H1 (cell line): ENCODE results near the gene CST6. TPM values are rescaled to one million over a fixed set of nuclear protein-coding genes. Genes with fewer than 3 reads are reported as not detected.

Experiments used
- CTCF ChIA-PET: fragments of 300-600 bp; sonication (Branson Sonifier 250); formaldehyde crosslinking; loops from one replicate; lab custom pipeline; 2021; ENCODE audit not compliant: partially characterized antibody; lab: Charles Lee
- POLR2A ChIA-PET: fragments of 300-600 bp; sonication (Branson Sonifier 250); formaldehyde crosslinking; loops from one replicate; lab custom pipeline; 2021; ENCODE audit warnings: inconsistent platforms; ENCODE audit not compliant: partially characterized antibody; lab: Charles Lee
- DNase-seq, 2 experiments: peaks; one replicate each; pipeline versions ENCODE4 v3.0.0 to v3.0.0-alpha.2; 2010 to 2022; ENCODE audit warnings: low spot score in 2 of 2, low read depth in 1 of 2, mixed read lengths in 1 of 2
- FAIRE-seq: peaks from 2 replicates; lab custom pipeline; 2011; peaks lifted over from hg19 to GRCh38; lab: Jason Lieb, UNC
- H2AFZ ChIP-seq: 2 replicates; pipeline ENCODE4 v1.8.1; 2012; ENCODE audit warnings: low read length, inconsistent platforms
- H2AK5ac ChIP-seq: 2 replicates; pipeline ENCODE4 v1.6.1; 2013; ENCODE audit warnings: low read depth, low read length
- H2BK120ac ChIP-seq: replicated peaks from 2 replicates; pipeline ENCODE3; 2013; ENCODE audit warnings: low read depth, low read length, inconsistent platforms
- H2BK12ac ChIP-seq: 2 replicates; pipeline ENCODE4 v1.6.1; 2013; ENCODE audit warnings: low read depth, low read length
- H2BK15ac ChIP-seq: 2 replicates; pipeline ENCODE4 v1.6.1; 2013; ENCODE audit warnings: low read length
- H2BK20ac ChIP-seq: 2 replicates; pipeline ENCODE4 v1.6.1; 2013; ENCODE audit warnings: low read length
- H2BK5ac ChIP-seq: 2 replicates; pipeline ENCODE4 v1.6.1; 2013; ENCODE audit warnings: low read depth, low read length
- H3K14ac ChIP-seq: 2 replicates; pipeline ENCODE4 v1.6.1; 2013; ENCODE audit warnings: inconsistent platforms; ENCODE audit not compliant: insufficient read length
- H3K18ac ChIP-seq: 2 replicates; pipeline ENCODE4 v1.6.1; 2013; ENCODE audit warnings: low read length; ENCODE audit errors: extremely low read depth
- H3K23ac ChIP-seq: 2 replicates; pipeline ENCODE4 v1.6.1; 2013; ENCODE audit warnings: inconsistent platforms; ENCODE audit not compliant: insufficient read length
- H3K23me2 ChIP-seq: 2 replicates; pipeline ENCODE4 v1.6.1; 2013; ENCODE audit warnings: low read depth, low read length
- H3K27ac ChIP-seq: 2 replicates; pipeline ENCODE4 v1.6.1; 2011; ENCODE audit warnings: low read depth, low read length, inconsistent platforms
- H3K27me3 ChIP-seq, 4 experiments: replicated peaks in 1 of 4; 1 replicate in 1 of 4; 2 replicates in 3 of 4; pipeline versions ENCODE4 v1.6.1 to v1.8.1; 2011 to 2013; ENCODE audit warnings: low read length in 3 of 4, mild to moderate bottlenecking in 3 of 4, inconsistent platforms in 2 of 4, mixed read lengths in 2 of 4, moderate library complexity in 1 of 4; ENCODE audit not compliant: control insufficient read depth in 3 of 4, insufficient read depth in 3 of 4; ENCODE audit errors: extremely low read depth in 1 of 4
- H3K36me3 ChIP-seq, 4 experiments: 2 replicates each; pipeline versions ENCODE4 v1.6.1 to v1.8.1; 2011 to 2013; ENCODE audit warnings: mild to moderate bottlenecking in 4 of 4, low read length in 3 of 4, moderate library complexity in 2 of 4, control low read depth in 1 of 4, inconsistent platforms in 1 of 4; ENCODE audit not compliant: insufficient read depth in 4 of 4, control insufficient read depth in 2 of 4
- H3K4ac ChIP-seq: replicated peaks from 2 replicates; pipeline ENCODE3; 2013; ENCODE audit warnings: low read length, low read depth, mixed read lengths, inconsistent platforms; ENCODE audit not compliant: insufficient read length
- H3K4me1 ChIP-seq, 4 experiments: replicated peaks in 1 of 4; 1 replicate in 1 of 4; 2 replicates in 3 of 4; pipeline versions ENCODE4 v1.6.1 to v1.8.1; 2011 to 2013; ENCODE audit warnings: low read length in 3 of 4, inconsistent platforms in 2 of 4, mixed read lengths in 1 of 4; ENCODE audit not compliant: insufficient read depth in 4 of 4, control insufficient read depth in 3 of 4
- H3K4me2 ChIP-seq, 2 experiments: 2 replicates each; pipeline versions ENCODE4 v1.6.1 to v1.8.1; 2011 to 2013; ENCODE audit warnings: low read depth in 2 of 2, low read length in 2 of 2, control low read depth in 1 of 2, inconsistent platforms in 1 of 2, mild to moderate bottlenecking in 1 of 2; ENCODE audit not compliant: insufficient read depth in 1 of 2
- H3K4me3 ChIP-seq, 4 experiments: fragments of 200-600, 300-600 bp in 1 of 4; sonication (generic), shearing (Covaris generic), sonication (Bioruptor Twin) in 1 of 4; 2 replicates each; pipeline versions ENCODE4 v1.5.1 to v1.8.1; 2011 to 2016; ENCODE audit warnings: low read length in 4 of 4, low read depth in 3 of 4, control low read depth in 2 of 4, inconsistent platforms in 2 of 4, mild to moderate bottlenecking in 2 of 4, mixed read lengths in 1 of 4, moderate library complexity in 1 of 4; ENCODE audit not compliant: insufficient read depth in 2 of 4; ENCODE audit errors: extremely low read depth in 1 of 4
- H3K56ac ChIP-seq: replicated peaks from 2 replicates; pipeline ENCODE3; 2013; ENCODE audit warnings: low read depth, mild to moderate bottlenecking, mixed read lengths, low read length, inconsistent platforms; ENCODE audit not compliant: insufficient read length
- H3K79me1 ChIP-seq: 2 replicates; pipeline ENCODE4 v1.6.1; 2013; ENCODE audit warnings: low read depth, low read length, control low read depth
- H3K79me2 ChIP-seq, 2 experiments: 2 replicates each; pipeline versions ENCODE4 v1.6.1 to v1.8.1; 2012 to 2013; ENCODE audit warnings: low read length in 2 of 2, mild to moderate bottlenecking in 2 of 2, inconsistent platforms in 1 of 2; ENCODE audit not compliant: insufficient read depth in 2 of 2, control insufficient read depth in 1 of 2
- H3K9ac ChIP-seq, 4 experiments: replicated peaks in 1 of 4; 1 replicate in 1 of 4; 2 replicates in 3 of 4; pipeline versions ENCODE4 v1.6.1 to v1.8.1; 2011 to 2013; ENCODE audit warnings: low read depth in 3 of 4, low read length in 3 of 4, control low read depth in 2 of 4, mild to moderate bottlenecking in 2 of 4, moderate library complexity in 2 of 4, inconsistent platforms in 1 of 4; ENCODE audit errors: extremely low read depth in 1 of 4
- H3K9me3 ChIP-seq, 2 experiments: 2 replicates each; pipeline versions ENCODE4 v1.6.1 to v1.8.1; 2012 to 2013; ENCODE audit warnings: mild to moderate bottlenecking in 2 of 2, moderate library complexity in 2 of 2, control low read depth in 1 of 2, inconsistent platforms in 1 of 2, low read depth in 1 of 2, low read length in 1 of 2, mixed read lengths in 1 of 2; ENCODE audit not compliant: insufficient read depth in 2 of 2
- H4K20me1 ChIP-seq, 2 experiments: replicated peaks in 1 of 2; 2 replicates each; pipeline versions ENCODE3 to v1.8.1; 2011 to 2013; ENCODE audit warnings: inconsistent platforms in 2 of 2, low read length in 2 of 2, mild to moderate bottlenecking in 1 of 2; ENCODE audit not compliant: insufficient read depth in 2 of 2, control insufficient read depth in 1 of 2
- H4K5ac ChIP-seq: 2 replicates; pipeline ENCODE4 v1.6.1; 2013; ENCODE audit warnings: low read length, low read depth, mixed read lengths, inconsistent platforms; ENCODE audit not compliant: insufficient read length
- H4K8ac ChIP-seq: 2 replicates; pipeline ENCODE4 v1.8.0; 2013; ENCODE audit warnings: mild to moderate bottlenecking, moderate library complexity, low read length, inconsistent platforms; ENCODE audit not compliant: insufficient read depth; ENCODE audit errors: extremely low read depth
- H4K91ac ChIP-seq: replicated peaks from 2 replicates; pipeline ENCODE3; 2013; ENCODE audit warnings: low read length, mixed read lengths, inconsistent platforms; ENCODE audit not compliant: insufficient read length
- CEBPB ChIP-seq: IDR thresholded peaks from 2 replicates; pipeline ENCODE4 v1.6.1; 2012; ENCODE audit warnings: low read depth, low read length
- CREB1 ChIP-seq: IDR thresholded peaks from 2 replicates; pipeline ENCODE4 v1.6.1; 2012; ENCODE audit warnings: inconsistent platforms
- E2F6 ChIP-seq: IDR thresholded peaks from 2 replicates; pipeline ENCODE4 v1.6.1; 2012; ENCODE audit warnings: inconsistent platforms
- GABPA ChIP-seq: IDR thresholded peaks from 2 replicates; pipeline ENCODE4 v1.6.1; 2011; ENCODE audit warnings: mild to moderate bottlenecking, low read length, moderate library complexity, borderline replicate concordance; ENCODE audit not compliant: insufficient read depth
- JUN ChIP-seq: IDR thresholded peaks from 2 replicates; pipeline ENCODE4 v1.6.1; 2011; ENCODE audit warnings: low read depth, mild to moderate bottlenecking, improper control_type of control experiment, low read length
- POLR2AphosphoS5 ChIP-seq: IDR thresholded peaks from 2 replicates; pipeline ENCODE4 v1.6.1; 2011; ENCODE audit warnings: low read depth, low read length
- POU5F1 ChIP-seq: IDR thresholded peaks from 2 replicates; pipeline ENCODE4 v1.6.1; 2011; ENCODE audit warnings: low read depth, mild to moderate bottlenecking, low read length, moderate library complexity
- SIN3A ChIP-seq, 2 experiments: IDR thresholded peaks in 1 of 2; conservative IDR thresholded peaks in 1 of 2; 2 replicates each; pipeline ENCODE4 v1.6.1; 2011 to 2012; ENCODE audit warnings: low read length in 2 of 2, improper control_type of control experiment in 1 of 2, low read depth in 1 of 2, mild to moderate bottlenecking in 1 of 2
- SIRT6 ChIP-seq: IDR thresholded peaks from one replicate; pipeline ENCODE4 v1.7.1; 2012; ENCODE audit warnings: low read length, inconsistent platforms
- SIX5 ChIP-seq: IDR thresholded peaks from 2 replicates; pipeline ENCODE4 v1.6.1; 2011; ENCODE audit warnings: mild to moderate bottlenecking, low read depth, low read length
- SP2 ChIP-seq: IDR thresholded peaks from 2 replicates; pipeline ENCODE4 v1.6.1; 2012; ENCODE audit warnings: mild to moderate bottlenecking, low read length, inconsistent platforms
- SP4 ChIP-seq: IDR thresholded peaks from 2 replicates; pipeline ENCODE4 v1.6.1; 2012; ENCODE audit warnings: low read length, inconsistent platforms
- YY1 ChIP-seq: IDR thresholded peaks from 2 replicates; pipeline ENCODE4 v1.6.1; 2011; ENCODE audit warnings: low read depth, mild to moderate bottlenecking, low read length
- WGBS, 2 experiments: shearing (Covaris generic) in 1 of 2; methylation state at CpG; one replicate each; pipeline versions ENCODE4 v1.1.6 to v1.1.7; 2013 to 2015; ENCODE audit warnings: low lambda C conversion rate in 2 of 2, mixed read lengths in 2 of 2, inconsistent platforms in 1 of 2, low coverage in 1 of 2, missing lambda C conversion rate in 1 of 2; ENCODE audit not compliant: insufficient replicate concordance in 2 of 2, insufficient coverage in 1 of 2, insufficient read length in 1 of 2; ENCODE audit errors: extremely low coverage in 1 of 2, missing lambda C conversion rate in 1 of 2; 5-methylcytosine and 5-hydroxymethylcytosine counted together
- polyA plus RNA-seq, 7 experiments: library from polyadenylated mRNA; depleted of rRNA in 3 of 7; stranded (reverse) in 5 of 7; unstranded in 2 of 7; fragments of >200 nt in 5 of 7; fragments of 200-250 nt in 2 of 7; gene quantifications; 1 replicate in 5 of 7; 2 replicates in 1 of 7; 4 replicates in 1 of 7; pipeline versions ENCODE4 v1.2.1 to v1.2.3, GENCODE V29; 2011 to 2013; ENCODE audit warnings: missing spikeins in 2 of 7, mixed read lengths in 2 of 7
- total RNA-seq: library from RNA; stranded (reverse); fragmentation: NEBNext Ultra II Directional; extraction: Animal tissue kit (Norgen Biotek cat#: 25700); gene quantifications from 2 replicates; pipeline ENCODE4 v1.2.1, GENCODE V29; 2021

CST6 gene
- total and polyA plus RNA-seq, 2 of the 8 experiments (the other 6 are each of a cell fraction or from before 2014, with no cell fraction given) = 1.6 to 7.6 TPM

- Histone ChIP-seq H3K36me3 (peaks cover 0 to 17% (median 8%) of the 10 kb centered on the region in 4 experiments; a peak in 5 of 8 replicates), H3K9ac (no peak overlapping the region), H3K56ac (no peak overlapping the region), H3K23ac (no peak overlapping the region), H2BK120ac (no peak overlapping the region), H4K8ac (no peak overlapping the region), H4K5ac (no peak overlapping the region), H2BK15ac (peak overlapping the region; percentile 92; the same call in 1 of the 2 replicates), H3K27ac (no peak overlapping the region), H3K4me1 (peaks cover 0 to 21% (median 14%) of the 10 kb centered on the region in 4 experiments; a peak in 6 of 7 replicates), H2BK12ac (peak overlapping the region; percentile 60; the same call in 1 of the 2 replicates), H3K27me3 (no peaks in the 10 kb centered on the region), H3K18ac (peak overlapping the region; percentile 75), H3K9me3 (peaks cover 0 to 10% of the 10 kb centered on the region in 2 experiments; a peak in 1 of 4 replicates), H4K91ac (no peak overlapping the region), H3K14ac (no peak overlapping the region), H2BK20ac (no peak overlapping the region), H4K20me1 (peaks cover 0 to 4% of the 10 kb centered on the region in 2 experiments), H2BK5ac (no peak overlapping the region), H3K4me3 (no peak overlapping the region), H2AFZ (no peak overlapping the region), H3K79me1 (peaks cover 9% of the 10 kb centered on the region), H3K4me2 (0 out of 4 replicates have a peak overlapping the region, but pooled peaks of 1 of the 2 experiments have one; percentile 50), H2AK5ac (peak overlapping the region; percentile 67; the same call in 1 of the 2 replicates), H3K4ac (no peak overlapping the region), H3K79me2 (peaks cover 0 to 13% of the 10 kb centered on the region in 2 experiments; a peak in 1 of 4 replicates), H3K23me2 (peaks cover 6% of the 10 kb centered on the region; the same call in 1 of the 2 replicates)
- FAIRE-seq = peak; percentile 69
- POLR2A ChIA-PET = interaction anchor here (0.6 to 1.6 kb wide), 11 partner anchors 9 to 325 kb away, joined by 3 to 8 read pairs (median 3); partner anchors contain the start of gene CST6
- CTCF ChIA-PET = interaction anchor here (0.6 to 5.7 kb wide), 36 partner anchors 8 to 267 kb away, joined by 3 to 39 read pairs (median 4); partner anchors contain the start of genes BANF1, CATSPER1, CCDC85B and CST6
- WGBS, 2 experiments = 37% methylated on average over 10 of the region's 11 CpGs; no CpG with 5 or more reads in 1 of the 2 experiments
- peak; percentile 67 to 95 for DNase-seq
- TF ChIP-seq POU5F1 (no peak), CEBPB (no peak), SIX5 (no peak), GABPA (peak; percentile 37; the same call in 1 of the 2 replicates), SP4 (peak; percentile 72; the same call in 1 of the 2 replicates), SIRT6 (no peak), SP2 (no peak), POLR2AphosphoS5 (no peak), E2F6 (peak; percentile 19; the same call in 1 of the 2 replicates), CREB1 (no peak), JUN (no peak), YY1 (peak; percentile 76), SIN3A (conservative IDR thresholded peaks at IDR 0.05 in 1 of 2, IDR thresholded peaks at IDR 0.05 in 1 of 2; ENCODE audit: low read depth in 1 of 2, low read length in 2 of 2) (peak; percentile 72 to 91; a peak in 2 of 4 replicates)
These were observed 33.4 kb downstream of the CST6 start for GRCh38 chr11:66045177-66045639.
